SIG-M5 treated with dmso at 0.1 percent for 504 hours (cell line): ENCODE data around the gene COBL.

Source experiments
- DNase-seq: peaks from one replicate; lab custom pipeline; 2025; ENCODE audit not compliant: unreplicated experiment; lab: John Stamatoyannopoulos, UW

Gene COBL

DNA sequence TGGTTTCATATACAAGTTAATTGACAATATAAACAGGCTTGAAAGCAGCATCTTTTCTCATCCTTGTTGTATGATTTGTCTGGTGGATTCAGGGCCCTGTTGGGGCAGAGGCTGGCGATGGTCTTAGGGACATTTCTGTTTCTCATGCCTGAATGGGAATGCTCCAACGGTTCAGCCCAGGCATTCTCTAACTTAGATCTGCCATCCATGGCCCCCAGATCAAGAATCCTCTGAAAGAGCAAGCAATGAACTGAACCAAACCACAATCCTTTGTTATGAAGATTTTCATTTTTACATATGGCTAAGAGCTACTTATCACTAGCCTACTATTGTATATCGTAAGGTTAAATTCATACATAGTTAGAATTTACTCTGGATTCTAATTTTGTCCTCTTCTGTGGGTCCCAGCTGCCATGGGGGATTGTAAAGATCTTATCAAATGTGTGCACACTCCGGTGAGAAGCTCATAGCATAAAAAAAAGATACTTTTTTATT is 163.9 kb downstream of the COBL start:
- no peak for DNase-seq

DNA sequence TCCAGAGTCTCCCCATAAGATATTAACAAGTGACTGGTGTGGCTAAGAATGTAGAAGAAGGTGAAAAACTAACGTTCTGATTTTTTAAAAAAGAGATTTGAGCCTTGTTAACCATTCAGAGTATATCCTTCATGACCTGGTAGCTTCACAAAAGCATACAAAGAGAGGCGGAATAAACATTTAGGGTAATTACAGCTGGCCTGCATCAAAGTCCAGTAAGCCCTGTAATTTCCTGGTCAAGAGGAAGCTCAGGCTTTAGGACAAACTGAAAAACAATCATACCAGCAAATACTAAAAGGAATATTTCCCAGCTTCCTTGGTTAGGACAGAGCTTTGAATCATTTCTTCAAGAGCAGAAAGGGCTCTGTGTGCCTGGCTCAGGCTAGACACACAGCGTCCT is 165.2 kb downstream of the COBL start:
- no peak for DNase-seq

DNA sequence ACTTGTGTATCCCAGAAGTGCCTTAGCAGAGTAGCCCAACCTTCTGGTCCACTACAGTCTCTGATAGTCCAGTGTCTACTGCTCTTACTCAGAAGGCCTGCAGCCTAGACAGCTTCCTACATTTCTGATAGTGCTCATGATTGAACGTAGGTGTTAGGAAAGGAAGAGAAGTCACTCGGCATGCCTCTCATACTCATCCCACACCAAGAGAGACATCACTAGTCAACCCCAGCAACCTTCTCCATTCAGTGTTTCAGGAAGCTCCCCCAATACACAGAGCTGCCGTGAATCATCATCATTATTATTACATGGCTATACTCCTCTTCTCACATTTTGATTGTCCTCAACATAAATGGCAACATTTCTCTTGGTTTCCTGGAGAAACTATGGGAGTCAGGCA is 166.4 kb downstream of the COBL start:
- DNase-seq = no peak

DNA sequence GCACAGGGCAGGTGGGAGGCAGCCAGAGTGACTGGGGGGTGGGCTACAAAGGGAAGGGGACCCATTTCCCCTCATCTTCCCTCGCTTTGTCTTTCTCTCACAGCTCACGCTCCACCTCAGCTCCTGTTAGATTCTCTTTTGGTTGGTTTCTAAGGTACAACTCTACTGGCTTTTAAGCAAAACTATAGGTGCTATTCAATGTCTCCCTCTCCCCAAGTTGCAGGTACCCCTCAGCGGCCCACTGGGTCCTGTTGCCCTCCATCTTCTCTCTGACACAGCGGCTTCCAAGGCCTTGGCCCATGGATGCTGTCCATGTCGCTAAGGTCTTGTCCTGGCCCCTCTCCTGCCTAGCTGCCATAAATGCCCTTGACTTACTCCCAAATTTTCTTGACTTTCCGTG is 168.4 kb downstream of the COBL start:
- no peak for DNase-seq

DNA sequence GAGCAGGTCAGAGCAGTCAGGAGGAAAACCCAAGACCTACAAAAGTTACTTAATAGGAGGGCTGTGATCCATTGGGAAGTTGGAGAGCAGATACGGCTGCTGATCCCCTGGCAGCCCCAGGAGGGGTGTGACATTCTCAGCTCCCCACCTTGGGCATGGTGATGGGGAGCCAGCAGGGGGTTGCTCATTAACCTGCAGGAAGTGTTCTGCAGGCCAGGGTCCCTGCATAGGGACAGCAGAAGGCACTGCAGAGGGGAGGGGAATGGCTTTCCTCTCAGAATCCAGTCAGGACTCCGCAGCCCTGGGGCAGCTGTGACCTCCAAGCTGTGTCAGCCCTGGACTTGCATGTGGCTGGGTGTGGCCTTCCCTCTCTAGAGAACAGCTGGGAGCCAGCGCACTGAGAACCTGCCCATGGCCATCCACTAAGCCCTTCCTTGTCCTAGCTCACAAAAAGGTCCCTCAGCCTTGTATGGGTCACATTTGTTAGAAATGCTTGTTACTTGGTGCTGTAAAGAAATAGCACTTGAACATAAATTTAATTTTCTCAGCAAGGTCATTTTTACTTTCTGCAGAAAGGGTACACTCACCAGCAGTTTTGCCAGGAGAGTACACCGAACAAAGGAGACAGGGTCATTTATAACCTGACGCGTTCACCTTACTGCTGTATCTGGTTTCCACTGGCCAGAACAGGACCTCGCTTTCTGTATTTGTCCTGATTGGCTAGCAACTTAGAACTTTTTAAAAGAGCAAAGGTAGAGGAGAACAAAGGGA is 169.6 kb downstream of the COBL start:
- DNase-seq = no peak

DNA sequence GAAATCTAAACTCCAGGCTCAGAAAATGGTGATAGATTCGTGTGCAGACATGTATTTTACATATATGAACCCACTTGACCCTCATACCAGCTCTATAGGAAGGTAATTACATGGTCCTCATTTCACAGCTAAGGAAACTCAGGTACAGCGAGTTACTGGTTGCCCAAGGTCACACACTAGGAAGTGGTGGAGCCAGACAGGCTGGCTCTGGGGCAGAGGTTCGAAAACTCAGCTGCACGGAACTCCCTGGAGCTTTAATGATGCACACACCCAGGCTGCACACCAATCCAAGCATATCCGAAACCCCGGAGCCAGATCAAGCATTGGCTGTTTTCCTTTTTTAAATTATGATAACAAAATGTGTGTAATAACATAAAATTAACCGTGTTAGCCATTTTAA is 172.4 kb downstream of the COBL start:
- no peak for DNase-seq

DNA sequence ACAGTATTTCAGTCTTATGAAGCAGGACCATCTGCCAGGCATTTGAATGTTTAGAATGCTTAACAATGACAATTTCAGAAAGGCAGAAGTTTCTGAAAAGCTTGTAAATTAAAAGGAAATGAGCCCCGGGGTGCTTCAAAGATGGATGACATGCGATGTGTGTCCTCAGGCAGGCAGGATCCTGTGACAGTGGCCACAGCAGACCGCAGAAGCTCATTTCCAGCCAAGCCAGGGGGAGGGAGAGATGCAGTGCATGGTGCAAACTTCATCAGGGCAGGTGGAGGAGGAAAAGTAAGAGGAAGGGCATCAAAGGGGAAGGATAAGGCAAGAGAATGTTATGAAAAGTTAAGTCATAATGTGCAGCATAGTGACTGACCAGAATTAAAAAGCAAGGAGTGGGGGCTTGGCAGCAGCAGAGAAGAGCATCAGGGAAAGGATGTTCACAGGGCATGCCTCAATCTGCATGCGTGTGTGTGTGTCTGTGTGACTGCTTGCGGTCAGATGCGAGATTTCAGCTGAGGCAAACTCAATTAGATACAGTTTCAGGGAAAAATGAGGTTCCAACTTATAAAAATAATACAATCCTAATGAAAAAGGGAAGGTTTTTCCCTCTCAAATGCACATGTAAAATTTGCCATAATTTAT is 173.7 kb downstream of the COBL start:
- no peak for DNase-seq

DNA sequence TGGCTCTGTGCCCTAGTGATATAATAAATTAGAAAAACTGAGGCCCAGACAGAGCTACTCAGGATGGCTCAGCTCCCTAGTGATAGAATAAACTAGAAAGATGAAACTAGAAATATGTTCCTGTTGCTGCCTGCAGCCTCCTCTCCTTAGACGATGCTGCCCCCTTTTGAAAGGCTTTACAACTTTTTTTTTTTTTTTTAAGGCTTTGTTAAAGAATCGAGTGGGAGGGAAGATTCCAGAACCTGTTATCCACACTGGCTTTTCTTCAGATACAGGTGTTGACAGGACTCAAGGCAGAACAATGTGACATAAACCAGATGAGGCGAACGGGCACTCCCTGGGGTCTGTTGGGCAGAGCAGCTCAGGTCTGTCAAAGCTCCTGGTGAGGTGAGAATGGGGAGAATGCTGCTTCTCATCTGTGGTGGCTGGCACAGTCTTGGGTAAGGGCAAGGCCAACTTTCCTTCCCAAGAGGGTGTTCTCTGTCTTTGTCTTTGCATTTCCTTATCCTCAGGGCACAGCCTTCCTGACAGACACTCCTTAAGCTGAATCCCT is 175.1 kb downstream of the COBL start:
- peak; percentile 28 for DNase-seq

DNA sequence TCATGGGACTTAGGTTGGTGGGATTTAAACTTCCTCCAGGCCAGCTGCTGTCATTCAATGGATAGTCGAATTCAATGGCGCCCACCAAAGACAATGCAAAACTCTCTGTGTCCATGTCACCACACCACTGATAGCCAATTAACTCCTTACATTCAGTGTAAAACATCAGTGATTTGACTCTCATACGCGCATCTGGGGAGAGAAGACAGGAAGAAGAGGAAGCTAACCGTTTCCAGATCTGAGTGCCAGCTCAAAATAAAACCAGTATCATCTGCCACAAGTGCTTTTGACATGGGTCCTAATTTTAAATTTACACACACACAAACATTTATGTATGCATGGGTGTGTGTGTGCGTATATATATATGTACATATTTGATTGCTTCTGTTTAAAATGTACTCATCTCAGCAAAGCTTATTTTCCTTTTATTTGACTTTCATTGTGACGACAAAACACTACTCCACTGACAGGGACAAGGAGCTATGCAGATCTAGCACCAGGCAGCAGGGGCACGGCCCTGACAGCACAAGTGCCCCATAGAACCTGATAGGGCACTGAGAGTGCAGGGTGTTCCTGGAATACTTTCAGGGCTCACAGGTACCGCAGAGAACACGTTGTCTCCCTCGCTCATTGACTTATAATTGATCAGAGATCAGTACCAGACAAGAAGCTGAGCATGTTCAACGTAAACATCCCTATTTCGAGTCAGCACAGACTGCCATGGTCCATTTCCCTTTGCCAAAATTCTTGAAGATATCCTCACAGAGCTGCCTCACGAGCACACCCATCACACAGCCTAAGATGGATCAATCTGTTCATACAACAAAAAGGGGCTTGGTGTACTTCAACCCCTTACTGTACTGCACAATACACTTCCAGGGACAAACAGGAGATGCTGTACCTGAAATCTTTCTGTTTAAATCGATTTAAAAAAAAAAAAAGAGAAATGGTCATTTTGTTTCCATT is 176.1 kb downstream of the COBL start:
- DNase-seq = no peak

DNA sequence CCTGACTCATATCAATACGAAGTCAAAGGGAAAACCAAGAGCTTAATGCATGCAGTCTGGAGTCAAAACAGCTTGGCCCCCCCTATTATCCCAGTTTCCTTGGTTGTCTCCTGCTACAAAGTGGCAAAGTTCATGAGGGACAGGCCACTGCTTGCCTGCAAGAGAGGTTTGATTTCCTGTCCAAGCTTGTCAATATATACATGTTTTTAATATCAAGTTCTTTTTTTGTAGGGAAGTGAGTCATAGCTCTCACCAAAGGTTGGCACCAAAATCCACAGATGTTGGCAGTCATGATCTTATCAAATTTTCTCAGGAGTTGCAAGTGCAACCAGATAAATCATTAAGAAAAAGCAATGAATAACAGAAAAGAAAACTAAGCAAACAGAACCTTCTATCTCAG is 176.8 kb downstream of the COBL start:
- DNase-seq = no peak

DNA sequence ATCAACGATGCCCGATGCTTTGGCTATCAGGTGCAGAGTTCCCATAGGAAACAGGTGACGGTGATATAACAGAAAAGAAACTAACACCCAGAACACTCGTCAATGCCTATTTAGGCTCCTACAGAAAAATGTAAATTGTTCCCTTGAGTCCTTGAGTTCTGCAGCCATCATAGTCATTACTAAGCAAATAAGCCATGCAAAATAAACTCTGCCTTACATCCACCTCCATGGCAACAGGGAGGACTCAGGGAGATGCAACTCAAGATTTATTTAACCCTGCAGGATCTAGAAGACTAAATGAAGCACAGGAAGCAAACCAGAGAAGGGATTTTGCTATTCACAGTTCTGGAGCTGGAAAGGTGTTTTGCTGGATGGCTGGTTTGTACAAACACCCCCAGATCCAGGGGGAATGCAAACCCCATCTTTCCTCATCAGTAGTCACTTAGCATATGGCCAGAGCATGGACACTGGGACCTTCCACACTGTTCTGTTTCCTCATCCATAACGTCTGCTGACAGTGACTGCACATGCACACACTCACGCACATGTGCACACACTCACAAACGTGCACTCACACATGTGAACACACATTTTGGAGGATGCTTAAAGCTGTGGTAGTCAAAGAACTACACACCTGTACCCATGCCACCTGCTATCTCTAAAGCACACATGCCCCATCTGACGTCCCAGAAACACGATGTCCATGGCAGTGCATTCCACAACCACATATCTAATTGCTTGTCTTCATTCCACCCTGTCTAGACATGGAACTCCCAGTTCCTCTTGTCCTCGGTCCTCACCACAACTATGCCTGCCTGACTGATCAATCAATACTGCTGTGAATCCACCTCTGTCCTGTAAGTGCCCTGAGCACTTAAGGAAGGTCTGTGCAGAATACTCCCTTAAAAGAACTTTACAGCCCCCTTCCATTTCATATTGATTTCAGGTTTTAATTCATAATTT is 178.2 kb downstream of the COBL start:
- no peak for DNase-seq

DNA sequence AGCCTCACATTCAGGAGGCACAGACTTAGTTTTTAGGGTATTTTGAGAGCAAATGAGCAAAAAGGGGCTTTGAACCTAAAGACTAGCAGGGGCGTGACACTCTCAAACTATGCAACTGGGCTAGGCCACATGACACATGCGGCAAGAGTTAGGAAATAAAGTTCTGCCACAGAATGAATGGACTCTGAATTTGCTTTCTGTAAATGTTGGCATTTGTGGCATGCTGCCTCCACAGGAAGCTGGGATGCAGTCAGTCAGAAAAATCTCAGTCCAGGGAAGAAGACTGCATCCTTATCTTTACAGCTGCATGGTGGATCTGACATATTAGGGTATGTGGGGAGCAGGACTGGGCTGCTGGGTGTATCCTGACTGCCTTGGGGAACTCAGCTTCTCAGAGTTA is 181.0 kb downstream of the COBL start:
- no peak for DNase-seq

DNA sequence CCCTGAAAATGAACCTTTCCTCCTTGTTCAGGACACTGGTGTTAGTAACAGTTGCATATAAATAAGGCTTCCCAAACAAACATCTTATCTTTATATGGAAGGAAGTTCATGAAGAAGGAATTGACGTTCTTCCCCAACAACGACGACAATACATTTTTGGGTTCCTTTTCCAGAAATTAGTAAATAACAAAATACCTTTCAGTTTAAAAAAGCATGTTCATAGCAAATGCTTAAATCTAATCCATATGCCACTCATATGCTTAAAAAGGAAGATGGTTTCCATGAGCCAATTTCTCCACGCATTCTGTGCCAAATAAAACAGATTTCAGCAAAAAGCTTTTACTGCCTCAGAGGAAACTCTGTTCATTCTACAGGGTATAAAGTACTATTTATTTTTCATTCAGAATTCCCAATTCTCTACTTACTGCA is 182.6 kb downstream of the COBL start:
- DNase-seq = no peak

DNA sequence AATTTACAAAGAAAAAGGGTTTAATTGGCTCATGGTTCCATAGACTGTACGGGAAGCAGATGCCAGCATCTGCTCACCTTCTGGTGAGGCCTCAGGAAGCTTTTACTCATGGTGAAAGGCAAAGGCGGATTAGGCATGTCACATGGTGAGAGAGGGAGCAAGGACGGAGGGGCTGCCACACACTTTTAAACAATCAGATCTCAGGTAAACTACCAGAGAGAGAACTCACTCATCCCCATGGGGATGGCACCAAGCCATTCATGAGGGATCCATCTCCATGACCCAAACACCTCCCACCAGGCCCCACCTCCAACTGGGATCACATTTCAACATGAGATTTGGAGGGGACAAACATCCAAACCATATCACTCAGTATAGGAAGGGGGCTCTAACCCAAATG is 183.9 kb downstream of the COBL start:
- no peak for DNase-seq

DNA sequence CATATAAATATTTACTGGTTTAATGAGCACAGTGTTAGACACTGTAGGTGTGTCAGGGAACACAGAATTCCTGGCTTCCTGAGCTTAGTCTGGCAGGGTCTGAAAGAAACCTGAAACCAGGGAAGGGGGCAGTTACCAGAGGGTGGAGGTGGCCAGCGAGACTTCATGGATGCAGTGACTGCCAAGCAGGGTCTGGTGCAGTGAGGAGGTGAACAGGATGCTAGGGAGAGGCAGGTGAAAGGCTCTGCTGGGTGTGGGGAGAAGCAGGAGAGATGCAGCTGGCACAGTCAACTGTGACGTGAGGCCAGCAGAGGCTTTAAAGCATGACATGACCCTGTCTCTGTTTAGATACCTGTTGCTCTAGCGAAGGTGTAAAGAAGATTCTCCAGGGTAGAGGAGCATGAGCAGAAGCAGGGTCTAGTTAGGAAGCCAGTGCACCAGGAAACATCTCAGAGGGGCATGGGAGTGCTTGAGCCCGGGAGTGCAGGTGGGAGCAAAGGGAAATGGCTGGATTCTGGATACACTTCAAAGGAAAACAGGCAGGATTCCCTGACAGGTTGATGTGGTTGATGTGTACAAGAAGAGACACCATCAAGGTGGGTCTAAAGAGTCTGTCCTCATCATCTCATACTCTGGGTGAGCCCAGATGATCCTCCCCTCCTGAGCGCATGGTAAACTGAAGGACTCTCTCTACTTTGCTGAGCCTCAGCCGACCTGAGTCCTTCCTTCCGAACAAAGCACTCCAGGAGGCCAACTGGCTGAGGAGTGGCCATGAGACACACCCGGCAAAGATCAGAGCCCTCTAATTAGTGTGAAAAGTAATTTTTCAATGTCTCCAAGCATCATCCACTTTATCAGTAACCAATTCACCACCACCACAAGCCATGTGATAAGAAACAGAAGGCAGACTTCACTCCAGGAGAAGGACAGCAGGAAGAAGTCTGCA is 186.8 kb downstream of the COBL start:
- no peak for DNase-seq

DNA sequence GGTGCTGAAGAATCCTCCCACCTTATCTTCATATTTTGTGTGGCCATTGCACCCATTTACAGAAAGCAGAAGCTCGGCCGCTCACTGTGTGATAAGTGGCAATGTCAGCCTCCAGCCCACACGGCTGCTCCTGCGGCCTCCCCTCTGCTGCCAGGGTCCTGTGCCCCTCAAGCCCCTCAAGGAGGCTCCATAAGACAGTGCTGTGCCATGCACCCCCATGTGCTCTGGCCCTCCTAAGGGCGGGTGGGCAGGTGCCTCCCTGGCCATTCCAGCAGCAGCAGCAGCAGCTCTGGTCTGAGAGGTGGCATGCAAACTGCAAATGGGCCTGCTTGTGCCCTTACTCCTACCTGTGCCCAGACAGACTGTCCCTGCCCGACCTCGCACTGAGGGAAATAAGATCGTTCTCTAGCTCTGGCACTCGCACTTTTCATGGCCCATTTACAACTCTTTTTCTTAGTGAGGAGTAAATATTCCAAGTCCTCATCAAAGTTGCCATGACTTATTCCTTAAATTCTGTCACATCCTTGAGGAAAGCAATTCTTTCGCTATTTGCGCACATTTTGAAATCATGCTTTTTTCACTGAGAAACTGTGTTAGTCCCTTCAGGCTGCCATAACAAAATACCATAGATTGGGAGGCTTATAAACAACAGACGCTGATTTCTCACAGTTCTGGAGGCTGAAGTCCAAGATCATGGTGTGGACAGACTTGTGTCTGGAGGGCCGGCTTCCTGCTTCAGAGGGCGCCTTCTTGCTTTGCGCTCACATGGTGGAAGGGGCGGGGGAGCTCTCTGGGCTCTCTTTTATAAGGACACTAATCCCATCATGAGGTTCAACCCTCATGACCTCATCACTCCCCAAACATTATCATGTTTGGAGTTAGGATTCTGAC is 187.8 kb downstream of the COBL start:
- no peak for DNase-seq

DNA sequence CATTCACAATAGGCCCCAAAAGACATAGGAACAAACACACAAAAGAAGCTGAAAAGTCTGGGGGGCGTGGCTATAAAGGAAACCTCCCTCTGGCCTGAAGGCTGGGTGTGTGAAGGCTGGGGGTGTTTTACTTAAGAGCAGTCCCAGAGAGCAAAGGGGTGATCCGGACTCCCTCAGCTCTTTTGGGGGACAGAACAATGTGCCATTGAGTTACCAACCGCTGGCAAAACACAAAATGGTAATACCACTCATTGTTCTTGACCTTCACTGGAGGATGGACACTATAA is 189.0 kb downstream of the COBL start:
- DNase-seq = no peak
